Measurements from ENCODE around the gene ABCA4.

GRCh38 chr1:94070865-94071264 lies 50.1 kb downstream of the ABCA4 start:
- TF ChIP-seq ZNF274 (IDR thresholded peaks at IDR 0.05; ENCODE audit: low read length), result no peak
- TF ChIP-seq ZNF274 (tag by site-specific recombination; IDR thresholded peaks at IDR 0.05; ENCODE audit: borderline replicate concordance), result no peak
- TF ChIP-seq ZNF660 (tag by site-specific recombination; IDR thresholded peaks at IDR 0.05), result no peak
- no peak for TF ChIP-seq ZNF391 (tag by site-specific recombination; IDR thresholded peaks at IDR 0.05; ENCODE audit: borderline replicate concordance, low read depth)
- no peak for TF ChIP-seq CTCF (tag by site-specific recombination; IDR thresholded peaks at IDR 0.05)
- no peak for TF ChIP-seq ZSCAN18 (tag by site-specific recombination; IDR thresholded peaks at IDR 0.05)
- TF ChIP-seq TCF7L2 (IDR thresholded peaks at IDR 0.05; ENCODE audit: borderline replicate concordance, low read depth, low read length), result no peak
- no peak for TF ChIP-seq OSR2 (tag by site-specific recombination; IDR thresholded peaks at IDR 0.05)
- no peak for TF ChIP-seq ZNF302 (tag by site-specific recombination; IDR thresholded peaks at IDR 0.05; ENCODE audit: low read depth)
- no peak for TF ChIP-seq ZBTB8A (tag by site-specific recombination; IDR thresholded peaks at IDR 0.05)
- no peak for TF ChIP-seq ELK4 (IDR thresholded peaks at IDR 0.05; ENCODE audit: borderline replicate concordance, low read depth, low read length)
- no peak for TF ChIP-seq HOXD13 (CRISPR knock-in tag; IDR thresholded peaks at IDR 0.05; ENCODE audit: borderline replicate concordance)
- no peak for TF ChIP-seq ZNF18 (tag by site-specific recombination; IDR thresholded peaks at IDR 0.05)

Measured in HEK293 (cell line).